ENCODE results near the gene PTCHD1.

PTCHD1 gene

DNA sequence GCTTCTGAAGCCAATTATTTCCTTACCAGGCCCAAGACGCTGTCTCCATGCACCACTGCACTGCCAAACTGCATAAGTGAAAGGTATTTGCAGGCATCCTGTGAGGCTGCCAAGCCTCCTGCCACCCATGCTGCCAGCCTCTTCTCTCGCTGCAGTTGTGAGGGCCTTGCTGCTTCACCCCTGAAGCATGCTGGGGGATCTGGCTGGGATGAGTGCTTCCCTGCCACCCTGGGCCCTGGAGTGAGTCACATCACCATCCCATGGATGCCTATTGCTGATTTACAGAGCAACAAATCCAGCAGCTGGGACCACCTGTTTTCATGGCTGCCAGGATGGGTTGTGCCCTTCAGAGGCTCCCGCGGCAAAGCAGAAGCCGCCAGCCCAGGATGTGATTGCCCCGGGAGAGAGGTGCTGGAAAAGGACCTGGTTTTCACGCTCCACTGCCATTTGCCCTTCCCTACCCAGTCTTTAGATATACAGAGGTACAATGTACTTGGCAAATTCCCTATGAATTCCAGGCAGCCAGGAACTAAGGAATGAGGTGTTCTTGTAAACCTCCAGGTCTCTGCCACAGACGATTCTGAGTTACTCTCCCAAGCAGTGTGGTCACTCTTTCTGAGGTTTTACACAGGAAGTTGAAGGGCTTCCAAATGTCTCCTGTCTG lies 41.5 kb upstream of the PTCHD1 start:
- H2AFZ ChIP-seq (ENCODE audit: low read length) = peak overlapping the region; percentile 60
- no peaks in the 10 kb centered on the region for H3K36me3 ChIP-seq (replicated peaks in 1 of 2; ENCODE audit: control insufficient read depth in 2 of 2, insufficient read depth in 2 of 2, low read length in 2 of 2)
- H2BK12ac ChIP-seq (ENCODE audit: low read length) = no peak overlapping the region
- H3K9ac ChIP-seq (ENCODE audit: low read depth, low read length, poor library complexity) = peak overlapping the region; percentile 10
- H2BK120ac ChIP-seq (ENCODE audit: low read depth, low read length) = no peak overlapping the region
- H3K27ac ChIP-seq (replicated peaks; ENCODE audit: low read length) = peak overlapping the region; percentile 95
- H4K8ac ChIP-seq (ENCODE audit: low read depth, low read length) = no peak overlapping the region
- H3K23ac ChIP-seq (ENCODE audit: low read depth, low read length, poor library complexity) = no peak overlapping the region
- H3K4me3 ChIP-seq (ENCODE audit: low read length in 2 of 2) = no peak overlapping the region
- no peak overlapping the region for H3K4ac ChIP-seq (ENCODE audit: low read length)
- no peak for DNase-seq (ENCODE audit: low spot score)
- H2BK5ac ChIP-seq (ENCODE audit: low read length) = no peak overlapping the region
- no peaks in the 10 kb centered on the region for H3K79me1 ChIP-seq (ENCODE audit: low read depth, low read length)
- no peaks in the 10 kb centered on the region for H3K27me3 ChIP-seq (ENCODE audit: control insufficient read depth in 3 of 3, insufficient read depth in 3 of 3, low read depth in 1 of 3, low read length in 3 of 3)
- no peak overlapping the region for H3K14ac ChIP-seq (ENCODE audit: low read length)
- H2BK15ac ChIP-seq (ENCODE audit: low read length) = no peak overlapping the region
- H3K18ac ChIP-seq (ENCODE audit: low read length) = peak overlapping the region; percentile 40
- H3K9me3 ChIP-seq (replicated peaks in 1 of 2; ENCODE audit: control insufficient read depth in 2 of 2, insufficient read depth in 1 of 2, low read depth in 1 of 2, low read length in 2 of 2) = no peaks in the 10 kb centered on the region
- no peak overlapping the region for H4K91ac ChIP-seq (ENCODE audit: low read depth, low read length, poor library complexity)
- H2AK5ac ChIP-seq (ENCODE audit: low read depth, low read length) = no peak overlapping the region
- H3K4me1 ChIP-seq (ENCODE audit: control insufficient read depth in 2 of 2, insufficient read depth in 1 of 2, low read depth in 1 of 2, low read length in 2 of 2) = peaks cover 0 to 6% of the 10 kb centered on the region in 2 donors
- no peak overlapping the region for H3K4me2 ChIP-seq (ENCODE audit: insufficient read depth, low read length, poor library complexity, severe bottlenecking)
- WGBS, 2 donors (ENCODE audit: extremely low coverage in 2 of 2, insufficient read length in 2 of 2, insufficient replicate concordance in 1 of 2) = no CpG with 5 or more reads among the region's 8 CpGs

- H3K4me1 ChIP-seq (ENCODE audit: control insufficient read depth in 2 of 2, insufficient read depth in 1 of 2, low read depth in 1 of 2, low read length in 2 of 2) = no peaks in the 10 kb centered on the region
- H3K14ac ChIP-seq (ENCODE audit: low read length) = no peak overlapping the region
- no peak overlapping the region for H3K4ac ChIP-seq (ENCODE audit: low read length)
- no peak overlapping the region for H3K9ac ChIP-seq (ENCODE audit: low read depth, low read length, poor library complexity)
- H3K27me3 ChIP-seq (ENCODE audit: control insufficient read depth in 3 of 3, insufficient read depth in 3 of 3, low read depth in 1 of 3, low read length in 3 of 3) = peaks cover 0 to 6% (median 0%) of the 10 kb centered on the region in 3 experiments
- no peak overlapping the region for H3K23ac ChIP-seq (ENCODE audit: low read depth, low read length, poor library complexity)
- no peak overlapping the region for H3K4me3 ChIP-seq (ENCODE audit: low read length in 2 of 2)
- H3K27ac ChIP-seq (replicated peaks; ENCODE audit: low read length) = no peak overlapping the region
- H2AK5ac ChIP-seq (ENCODE audit: low read depth, low read length) = no peak overlapping the region
- H2BK5ac ChIP-seq (ENCODE audit: low read length) = no peak overlapping the region
- H3K18ac ChIP-seq (ENCODE audit: low read length) = no peak overlapping the region
- H3K4me2 ChIP-seq (ENCODE audit: insufficient read depth, low read length, poor library complexity, severe bottlenecking) = no peak overlapping the region
- H4K91ac ChIP-seq (ENCODE audit: low read depth, low read length, poor library complexity) = no peak overlapping the region
- no peaks in the 10 kb centered on the region for H3K36me3 ChIP-seq (replicated peaks in 1 of 2; ENCODE audit: control insufficient read depth in 2 of 2, insufficient read depth in 2 of 2, low read length in 2 of 2)
- no peak for DNase-seq (ENCODE audit: low spot score)
- no peak overlapping the region for H2BK15ac ChIP-seq (ENCODE audit: low read length)
- H3K79me1 ChIP-seq (ENCODE audit: low read depth, low read length) = no peaks in the 10 kb centered on the region
- H4K8ac ChIP-seq (ENCODE audit: low read depth, low read length) = no peak overlapping the region
- no peak overlapping the region for H2BK12ac ChIP-seq (ENCODE audit: low read length)
- H2AFZ ChIP-seq (ENCODE audit: low read length) = no peak overlapping the region
- no peak overlapping the region for H2BK120ac ChIP-seq (ENCODE audit: low read depth, low read length)
- no peaks in the 10 kb centered on the region for H3K9me3 ChIP-seq (replicated peaks in 1 of 2; ENCODE audit: control insufficient read depth in 2 of 2, insufficient read depth in 1 of 2, low read depth in 1 of 2, low read length in 2 of 2)
- WGBS, 2 donors (ENCODE audit: extremely low coverage in 2 of 2, insufficient read length in 2 of 2, insufficient replicate concordance in 1 of 2) = no CpG with 5 or more reads among the region's 4 CpGs
These were observed 29.8 kb upstream of the PTCHD1 start for GRCh38 chrX:23304881-23305280.

GRCh38 chrX:23311731-23312130 lies 22.9 kb upstream of the PTCHD1 start:
- no peak overlapping the region for H3K4ac ChIP-seq (ENCODE audit: low read length)
- WGBS, 2 donors (ENCODE audit: extremely low coverage in 2 of 2, insufficient read length in 2 of 2, insufficient replicate concordance in 1 of 2) = no CpG with 5 or more reads among the region's 8 CpGs
- no peak overlapping the region for H3K18ac ChIP-seq (ENCODE audit: low read length)
- H3K79me1 ChIP-seq (ENCODE audit: low read depth, low read length) = peaks cover 2% of the 10 kb centered on the region
- H2BK12ac ChIP-seq (ENCODE audit: low read length) = no peak overlapping the region
- H3K9me3 ChIP-seq (replicated peaks in 1 of 2; ENCODE audit: control insufficient read depth in 2 of 2, insufficient read depth in 1 of 2, low read depth in 1 of 2, low read length in 2 of 2) = no peaks in the 10 kb centered on the region
- no peaks in the 10 kb centered on the region for H3K4me1 ChIP-seq (ENCODE audit: control insufficient read depth in 2 of 2, insufficient read depth in 1 of 2, low read depth in 1 of 2, low read length in 2 of 2)
- H2AFZ ChIP-seq (ENCODE audit: low read length) = no peak overlapping the region
- H3K4me2 ChIP-seq (ENCODE audit: insufficient read depth, low read length, poor library complexity, severe bottlenecking) = no peak overlapping the region
- H4K8ac ChIP-seq (ENCODE audit: low read depth, low read length) = no peak overlapping the region
- H3K14ac ChIP-seq (ENCODE audit: low read length) = no peak overlapping the region
- H2BK5ac ChIP-seq (ENCODE audit: low read length) = no peak overlapping the region
- H3K9ac ChIP-seq (ENCODE audit: low read depth, low read length, poor library complexity) = no peak overlapping the region
- H3K27ac ChIP-seq (replicated peaks; ENCODE audit: low read length) = no peak overlapping the region
- no peaks in the 10 kb centered on the region for H3K36me3 ChIP-seq (replicated peaks in 1 of 2; ENCODE audit: control insufficient read depth in 2 of 2, insufficient read depth in 2 of 2, low read length in 2 of 2)
- H3K23ac ChIP-seq (ENCODE audit: low read depth, low read length, poor library complexity) = no peak overlapping the region
- H3K27me3 ChIP-seq (ENCODE audit: control insufficient read depth in 3 of 3, insufficient read depth in 3 of 3, low read depth in 1 of 3, low read length in 3 of 3) = no peaks in the 10 kb centered on the region
- no peak overlapping the region for H2BK15ac ChIP-seq (ENCODE audit: low read length)
- no peak overlapping the region for H2BK120ac ChIP-seq (ENCODE audit: low read depth, low read length)
- no peak overlapping the region for H2AK5ac ChIP-seq (ENCODE audit: low read depth, low read length)
- no peak overlapping the region for H3K4me3 ChIP-seq (ENCODE audit: low read length in 2 of 2)
- no peak for DNase-seq (ENCODE audit: low spot score)
- no peak overlapping the region for H4K91ac ChIP-seq (ENCODE audit: low read depth, low read length, poor library complexity)

DNA sequence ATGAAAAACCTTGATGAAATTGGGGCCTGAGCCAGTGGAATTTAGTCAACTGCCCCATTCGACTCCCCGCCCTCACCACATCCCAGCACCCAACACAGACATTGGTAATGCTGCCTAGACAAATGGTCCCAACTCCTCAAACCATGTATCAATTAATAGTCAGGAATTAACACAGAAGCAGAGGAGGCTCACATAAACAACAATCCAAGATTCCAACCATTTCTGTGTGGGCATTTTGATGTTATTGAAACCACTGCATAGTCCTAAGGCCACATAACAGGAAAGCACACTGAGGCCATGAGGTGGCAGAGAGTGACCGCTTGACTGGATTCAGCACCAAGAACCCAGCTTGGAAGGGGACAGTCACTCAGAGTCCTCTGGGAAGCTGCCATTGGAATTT lies 22.5 kb upstream of the PTCHD1 start:
- no peaks in the 10 kb centered on the region for H3K27me3 ChIP-seq (ENCODE audit: control insufficient read depth in 3 of 3, insufficient read depth in 3 of 3, low read depth in 1 of 3, low read length in 3 of 3)
- H4K8ac ChIP-seq (ENCODE audit: low read depth, low read length) = no peak overlapping the region
- WGBS, 2 donors (ENCODE audit: extremely low coverage in 2 of 2, insufficient read length in 2 of 2, insufficient replicate concordance in 1 of 2) = no CpG with 5 or more reads among the region's 3 CpGs

More for the DNA sequence above, 22.5 kb upstream of the PTCHD1 start:
- Histone ChIP-seq H2BK15ac (ENCODE audit: low read length) (no peak overlapping the region), H3K4me3 (ENCODE audit: low read length in 2 of 2) (no peak overlapping the region), H3K79me1 (ENCODE audit: low read depth, low read length) (peaks cover 2% of the 10 kb centered on the region), H3K23ac (ENCODE audit: low read depth, low read length, poor library complexity) (no peak overlapping the region), H3K36me3 (replicated peaks in 1 of 2; ENCODE audit: control insufficient read depth in 2 of 2, insufficient read depth in 2 of 2, low read length in 2 of 2) (no peaks in the 10 kb centered on the region), H2BK12ac (ENCODE audit: low read length) (no peak overlapping the region), H4K91ac (ENCODE audit: low read depth, low read length, poor library complexity) (no peak overlapping the region), H3K4me1 (ENCODE audit: control insufficient read depth in 2 of 2, insufficient read depth in 1 of 2, low read depth in 1 of 2, low read length in 2 of 2) (no peaks in the 10 kb centered on the region), H2BK120ac (ENCODE audit: low read depth, low read length) (no peak overlapping the region), H3K4ac (ENCODE audit: low read length) (no peak overlapping the region), H2AK5ac (ENCODE audit: low read depth, low read length) (no peak overlapping the region), H2BK5ac (ENCODE audit: low read length) (no peak overlapping the region), H3K14ac (ENCODE audit: low read length) (no peak overlapping the region), H2AFZ (ENCODE audit: low read length) (no peak overlapping the region), H3K27ac (replicated peaks; ENCODE audit: low read length) (no peak overlapping the region), H3K18ac (ENCODE audit: low read length) (no peak overlapping the region), H3K9me3 (replicated peaks in 1 of 2; ENCODE audit: control insufficient read depth in 2 of 2, insufficient read depth in 1 of 2, low read depth in 1 of 2, low read length in 2 of 2) (no peaks in the 10 kb centered on the region), H3K9ac (ENCODE audit: low read depth, low read length, poor library complexity) (no peak overlapping the region), H3K4me2 (ENCODE audit: insufficient read depth, low read length, poor library complexity, severe bottlenecking) (no peak overlapping the region)
- DNase-seq (ENCODE audit: low spot score) = no peak

All from neuronal stem cell (in vitro differentiated cells).